Heart left ventricle (tissue), 16 donors: Measurements from ENCODE around the gene CTAG1A. TPM values are rescaled to one million over a fixed set of nuclear protein-coding genes. Genes with fewer than 3 reads are reported as not detected.

Source experiments
- ATAC-seq, 4 donors: fragments of 200-7000 bp; cut with Tn5 transposase; one replicate each; pipeline ENCODE4 v1.9.1; 2020 to 2022; ENCODE audit warnings: moderate library complexity in 4 of 4, mild to moderate bottlenecking in 3 of 4, moderate number of reproducible peaks in 1 of 4
- DNase-seq, 5 donors: peaks; one replicate each; pipeline ENCODE4 v3.0.0-alpha.2; 2020
- H3K27ac ChIP-seq, 12 donors: fragments of 200-600 bp; sonication (generic) in 4 of 12; one replicate each; pipeline versions ENCODE4 v1.5.0 to v1.8.0; 2016 to 2022; ENCODE audit warnings: mild to moderate bottlenecking in 2 of 12
- H3K27me3 ChIP-seq, 9 donors: fragments of 200-600 bp; sonication (generic) in 2 of 9; one replicate each; pipeline versions ENCODE4 v1.5.1 to v1.8.0; 2016 to 2022; ENCODE audit warnings: mild to moderate bottlenecking in 3 of 9
- H3K36me3 ChIP-seq, 9 donors: fragments of 200-600 bp; sonication (generic) in 2 of 9; one replicate each; pipeline versions ENCODE4 v1.5.0 to v1.8.0; 2018 to 2022; ENCODE audit warnings: mild to moderate bottlenecking in 2 of 9
- H3K4me1 ChIP-seq, 12 donors: fragments of 200-600 bp; sonication (generic) in 4 of 12; one replicate each; pipeline versions ENCODE4 v1.5.0 to v1.8.0; 2016 to 2022; ENCODE audit warnings: mild to moderate bottlenecking in 3 of 12
- H3K4me3 ChIP-seq, 12 donors: fragments of 200-600 bp; sonication (generic) in 4 of 12; one replicate each; pipeline versions ENCODE4 v1.5.0 to v1.8.0; 2017 to 2022; ENCODE audit warnings: mild to moderate bottlenecking in 9 of 12, moderate library complexity in 4 of 12
- H3K9me3 ChIP-seq, 12 donors: fragments of 200-600 bp; sonication (generic) in 4 of 12; one replicate each; pipeline versions ENCODE4 v1.5.0 to v1.8.0; 2016 to 2022; ENCODE audit warnings: mild to moderate bottlenecking in 1 of 12
- CTCF ChIP-seq, 12 donors: fragments of 200-600 bp; sonication (generic) in 4 of 12; IDR thresholded peaks; one replicate each; pipeline versions ENCODE4 v1.5.0 to v1.8.0; 2018 to 2022; ENCODE audit warnings: antibody characterized with exemption in 12 of 12, mild to moderate bottlenecking in 5 of 12
- POLR2A ChIP-seq, 2 donors: fragments of 450-650 bp; IDR thresholded peaks; one replicate each; pipeline ENCODE4 v1.6.1; 2017; ENCODE audit warnings: antibody characterized with exemption in 2 of 2, mild to moderate bottlenecking in 2 of 2, moderate library complexity in 2 of 2
- WGBS, 4 donors: extraction: QIAGEN DNeasy Blood & Tissue Kit in 2 of 4; methylation state at CpG; one replicate each; pipeline versions ENCODE4 v1.1.5 to v1.1.7; 2013 to 2018; 5-methylcytosine and 5-hydroxymethylcytosine counted together
- intact Hi-C, 10 donors: fragments of 100-400 bp; cut with DNase I; formaldehyde crosslinking; loops; one replicate each; pipeline versions ENCODE4 v1.11.1 to v1.14.2; 2022
- polyA plus RNA-seq, 2 donors: library from polyadenylated mRNA; stranded (reverse); fragments of 200-250 nt; gene quantifications; one replicate each; pipeline ENCODE4 v1.2.3, GENCODE V29; 2013
- total RNA-seq, 9 donors: library from RNA; depleted of rRNA in 2 of 9; stranded (reverse); fragments of >200 nt in 2 of 9; fragmentation: NEBNext Ultra II Directional in 3 of 9; extraction: Animal tissue kit (Norgen Biotek cat#: 25700) in 3 of 9; gene quantifications; one replicate each; pipeline versions ENCODE4 v1.1.0 to v1.2.4, GENCODE V29; 2016 to 2023
- donor health status: ischemic (EF 13 %, LVEDD 7.1; RV severe dilation, severe dysfunction).
- donor health status: healthy with polysubstance abuse.
- donor health status: DM: no; HTN: yes; CAD: no.
- donor health status: DM: no; HTN: no; CAD: no.
- donor health status: ischemic (EF 25% LVEDD 6.9; RV normal size, moderate dysfunction).
- donor health status: ischemic (EF 25% LVEDD 5.7; RV mildly dilated, moderate dysfunction).
- donor health status: healthy.
- donor health status: DM: yes; HTN: yes; CAD: no.
- donor health status: ischemic (EF 35%, LVEDD 5.7; RV mildly dilated, moderate dysfunction).
- donor health status: nonischemic (EF 11% LVEDD 7.7; RV severe dilation, severe dysfunction).
- donor health status: DM: yes; HTN: yes; CAD: no.
- donor health status: PGD.
- donor health status: ischemic (EF 29% LVEDD 5.4; RV normal size, mild dysfunction).
- donor health status: nonischemic (EF 23%, LVEDD 6.1; RV moderate dilation, normal function).

The CTAG1A gene
- total and polyA plus RNA-seq, 11 donors = not detected

- Histone ChIP-seq H3K9me3 (no peaks in the 10 kb centered on the region), H3K4me1 (no peaks in the 10 kb centered on the region), H3K27me3 (peaks cover 0 to 6% (median 0%) of the 10 kb centered on the region in 9 donors), H3K27ac (no peak overlapping the region), H3K4me3 (no peak overlapping the region), H3K36me3 (no peaks in the 10 kb centered on the region)
- WGBS, 4 donors = 93 to 97% (median 95%) methylated on average over 14 of the region's 14 CpGs
- intact Hi-C loops = no loop called here
- TF ChIP-seq CTCF (IDR thresholded peaks at IDR 0.05) (no peak), POLR2A (IDR thresholded peaks at IDR 0.05) (no peak)
- DNase-seq = no peak
- no peak for ATAC-seq
These were observed 14.6 kb downstream of the CTAG1A start for GRCh38 chrX:154599531-154599930.

- H3K9me3 ChIP-seq = no peaks in the 10 kb centered on the region
- WGBS, 4 donors = 67 to 79% (median 75%) methylated on average over 15 of the region's 15 CpGs
- no peaks in the 10 kb centered on the region for H3K36me3 ChIP-seq
- no peak for ATAC-seq
- intact Hi-C loops = no loop called here
- H3K27ac ChIP-seq = no peak overlapping the region
- no peaks in the 10 kb centered on the region for H3K4me1 ChIP-seq
- no peak for TF ChIP-seq CTCF (IDR thresholded peaks at IDR 0.05)
- TF ChIP-seq POLR2A (IDR thresholded peaks at IDR 0.05) = no peak
- no peak for DNase-seq
- peaks cover 0 to 4% (median 0%) of the 10 kb centered on the region in 9 donors for H3K27me3 ChIP-seq
- no peak overlapping the region for H3K4me3 ChIP-seq
These were observed 15.9 kb downstream of the CTAG1A start for GRCh38 chrX:154600759-154601374.

- ATAC-seq = no peak
- Histone ChIP-seq H3K4me3 (no peak overlapping the region), H3K36me3 (no peaks in the 10 kb centered on the region), H3K4me1 (no peaks in the 10 kb centered on the region), H3K27ac (no peak overlapping the region), H3K9me3 (no peaks in the 10 kb centered on the region), H3K27me3 (peaks cover 0 to 4% (median 0%) of the 10 kb centered on the region in 9 donors)
- intact Hi-C loops = no loop called here
- TF ChIP-seq CTCF (IDR thresholded peaks at IDR 0.05) (no peak), POLR2A (IDR thresholded peaks at IDR 0.05) (no peak)
- 72 to 83% (median 78%) methylated on average over 11 to 13 of the region's 13 CpGs for WGBS, 4 donors
- no peak for DNase-seq
These were observed 17.3 kb downstream of the CTAG1A start for GRCh38 chrX:154602226-154602625.

- Histone ChIP-seq H3K36me3 (no peaks in the 10 kb centered on the region), H3K4me3 (no peak overlapping the region), H3K27ac (no peak overlapping the region), H3K4me1 (no peaks in the 10 kb centered on the region), H3K27me3 (peaks cover 0 to 7% (median 0%) of the 10 kb centered on the region in 9 donors), H3K9me3 (no peaks in the 10 kb centered on the region)
- DNase-seq = no peak
- ATAC-seq = no peak
- intact Hi-C loops = no loop called here
- 85 to 89% (median 87%) methylated on average over 18 of the region's 18 CpGs for WGBS, 4 donors
- TF ChIP-seq POLR2A (IDR thresholded peaks at IDR 0.05) = no peak
- no peak for TF ChIP-seq CTCF (IDR thresholded peaks at IDR 0.05)
These were observed 18.0 kb downstream of the CTAG1A start for GRCh38 chrX:154602766-154603437.
